GM13977 (cell line): Measurements from ENCODE around the gene ORM2.

Source experiments
- DNase-seq: peaks from one replicate; pipeline ENCODE4 v3.0.0; 2012; ENCODE audit warnings: low spot score
- CTCF ChIP-seq: IDR thresholded peaks from 2 replicates; pipeline ENCODE4 v1.5.1; 2012; ENCODE audit warnings: mild to moderate bottlenecking, control low read depth; ENCODE audit not compliant: insufficient read depth; ENCODE audit errors: extremely low read depth, missing control alignments
- in situ Hi-C: fragments of 300-500 bp; cut with MboI; formaldehyde crosslinking; loops from one replicate; pipeline ENCODE4 v1.12.0; 2022; ENCODE audit warnings: low sequenced_read_pairs, low pct_unique_long_range_greater_than_20kb, mixed read lengths, inconsistent platforms; ENCODE audit not compliant: unreplicated experiment

Gene ORM2

GRCh38 chr9:114366334-114367128, 36.9 kb downstream of the ORM2 start:
- in situ Hi-C loops = no loop called here
- DNase-seq = peak; percentile 60

GRCh38 chr9:114367366-114367765, 37.7 kb downstream of the ORM2 start:
- no peak for DNase-seq
- in situ Hi-C loops = no loop called here
- no peak for TF ChIP-seq CTCF

More at GRCh38 chr9:114366334-114367128, 36.9 kb downstream of the ORM2 start:
- no peak for TF ChIP-seq CTCF

GRCh38 chr9:114367772-114368569, 38.3 kb downstream of the ORM2 start:
- no peak for DNase-seq
- in situ Hi-C loops = no loop called here
- no peak for TF ChIP-seq CTCF

- in situ Hi-C loops = no loop called here
- TF ChIP-seq CTCF = no peak
- DNase-seq = no peak
These were observed 39.8 kb downstream of the ORM2 start for GRCh38 chr9:114369216-114370130.

- no peak for DNase-seq
- in situ Hi-C loops = no loop called here
These were observed 40.7 kb downstream of the ORM2 start for GRCh38 chr9:114370251-114370967.

More at GRCh38 chr9:114370251-114370967, 40.7 kb downstream of the ORM2 start:
- no peak for TF ChIP-seq CTCF
